Suppressor macrophage treated with lipopolysaccharide for 1 hour (primary cell): Measurements from ENCODE around the gene AGAP3.

Experiments
- DNase-seq, 3 donors: peaks; one replicate each; pipeline ENCODE4 v3.0.0-alpha.2; 2020 to 2022

The AGAP3 gene

GRCh38 chr7:151137791-151138152, 51.5 kb downstream of the AGAP3 start:
- DNase-seq, result no peak

GRCh38 chr7:151138153-151138851, 52.0 kb downstream of the AGAP3 start:
- no peak for DNase-seq

- DNase-seq, result no peak
Observed at GRCh38 chr7:151139071-151139790, 53.0 kb downstream of the AGAP3 start.

- DNase-seq, result no peak
Observed at GRCh38 chr7:151139791-151140190, 53.5 kb downstream of the AGAP3 start.

GRCh38 chr7:151140826-151141225, 54.6 kb downstream of the AGAP3 start:
- DNase-seq, result no peak

- no peak for DNase-seq
Observed at GRCh38 chr7:151141311-151141854, 55.1 kb downstream of the AGAP3 start.

GRCh38 chr7:151141855-151142685, 55.8 kb downstream of the AGAP3 start:
- DNase-seq, result no peak

GRCh38 chr7:151142686-151143040, 56.4 kb downstream of the AGAP3 start:
- no peak for DNase-seq

- no peak for DNase-seq
Observed at GRCh38 chr7:151143261-151144015, 57.2 kb downstream of the AGAP3 start.

GRCh38 chr7:151144387-151144786, 58.1 kb downstream of the AGAP3 start:
- no peak for DNase-seq

- no peak for DNase-seq
Observed at GRCh38 chr7:151146761-151147160, 60.5 kb downstream of the AGAP3 start.

GRCh38 chr7:151148319-151149259, 62.3 kb downstream of the AGAP3 start:
- DNase-seq, result no peak

GRCh38 chr7:151150388-151150787, 64.1 kb downstream of the AGAP3 start:
- DNase-seq, result no peak

GRCh38 chr7:151152643-151153513, 66.6 kb downstream of the AGAP3 start:
- no peak for DNase-seq

GRCh38 chr7:151157645-151158329, 71.5 kb downstream of the AGAP3 start:
- DNase-seq, result no peak

GRCh38 chr7:151161757-151162156, 75.5 kb downstream of the AGAP3 start:
- no peak for DNase-seq

GRCh38 chr7:151166629-151167196, 80.4 kb downstream of the AGAP3 start:
- DNase-seq, result no peak

- DNase-seq, result peak; percentile 28 to 66 (median 35)
Observed at GRCh38 chr7:151167197-151167961, 81.1 kb downstream of the AGAP3 start, which contains the start of gene GBX1. GBX1 (minus strand) TSS chr7:151167694; CDS start chr7:151167548, 146 bp downstream.
